GM18517 (cell line): ENCODE measurements around the gene IGLL5.

Experiments used
- ATAC-seq: cut with Tn5 transposase; IDR thresholded peaks from one replicate; pipeline ENCODE4 v1.9.1; 2021; ENCODE audit warnings: mild to moderate bottlenecking, moderate library complexity; ENCODE audit not compliant: unreplicated experiment

Gene IGLL5

DNA sequence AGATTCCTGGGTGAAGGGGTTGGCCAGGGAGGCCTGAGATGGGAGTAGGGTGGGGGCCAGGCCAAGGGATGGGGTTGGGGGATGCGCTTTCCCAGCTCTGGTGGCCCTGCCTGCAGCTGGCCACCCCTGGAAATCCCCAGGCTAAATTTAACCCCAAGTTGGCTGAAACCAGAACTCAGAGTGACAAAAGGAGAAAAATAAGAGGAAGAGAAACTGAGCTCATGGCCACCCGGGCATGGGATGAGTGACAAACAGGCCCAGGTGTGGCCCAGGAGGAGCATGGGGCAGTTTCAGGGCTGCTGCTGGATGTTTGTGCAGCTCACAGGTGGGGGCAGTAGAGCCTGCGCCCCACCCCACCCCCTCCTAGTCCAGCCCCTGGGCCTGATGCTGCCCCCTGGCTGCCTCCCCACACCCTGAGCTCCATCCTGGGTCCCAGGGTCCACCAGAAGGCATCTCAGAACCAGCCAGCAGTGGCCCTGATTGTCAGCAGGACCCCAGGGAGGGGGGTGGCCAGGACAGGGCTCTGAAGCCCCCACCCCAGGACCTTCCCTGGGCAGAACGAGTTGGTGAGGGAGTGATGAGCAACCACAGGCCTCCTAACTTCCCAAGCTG lies 48.0 kb downstream of the IGLL5 start:
- peak; percentile 90 for ATAC-seq

GRCh38 chr22:22936180-22936914 lies 48.7 kb downstream of the IGLL5 start:
- no peak for ATAC-seq

DNA sequence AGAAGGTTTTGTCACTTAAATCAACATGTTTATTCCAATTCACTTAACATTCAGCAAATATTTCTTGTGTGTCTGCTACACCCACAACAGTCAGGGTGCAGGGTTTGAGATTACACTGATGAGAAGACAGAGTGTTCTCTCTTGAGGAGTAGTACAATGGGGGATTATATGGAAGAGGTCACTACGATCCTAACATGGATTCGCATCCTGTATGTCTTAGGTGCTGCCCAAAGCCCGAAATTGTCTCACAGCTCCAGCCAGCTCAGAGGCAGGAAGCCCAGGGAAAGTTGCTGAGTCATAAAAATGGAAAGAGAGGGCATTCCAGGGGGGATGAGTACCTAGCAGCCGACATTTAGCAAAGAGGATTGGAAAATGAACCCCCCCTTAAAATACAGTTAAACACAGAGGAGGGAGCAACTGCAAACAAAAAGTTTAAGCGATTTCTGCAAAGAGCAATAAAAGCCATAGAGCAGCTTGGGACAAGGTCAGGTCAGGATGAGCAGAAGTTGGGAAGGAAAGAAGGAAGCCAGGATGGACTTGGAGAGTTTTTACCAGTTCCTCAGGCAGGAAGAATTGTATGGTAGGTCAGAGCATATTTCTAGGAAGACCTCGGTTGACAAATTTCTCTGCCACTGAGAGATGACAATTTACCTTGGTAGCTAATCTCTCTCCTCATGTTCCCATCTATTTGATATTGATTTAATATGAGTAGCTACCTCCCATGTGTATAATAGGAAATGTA lies 49.5 kb downstream of the IGLL5 start:
- no peak for ATAC-seq

DNA sequence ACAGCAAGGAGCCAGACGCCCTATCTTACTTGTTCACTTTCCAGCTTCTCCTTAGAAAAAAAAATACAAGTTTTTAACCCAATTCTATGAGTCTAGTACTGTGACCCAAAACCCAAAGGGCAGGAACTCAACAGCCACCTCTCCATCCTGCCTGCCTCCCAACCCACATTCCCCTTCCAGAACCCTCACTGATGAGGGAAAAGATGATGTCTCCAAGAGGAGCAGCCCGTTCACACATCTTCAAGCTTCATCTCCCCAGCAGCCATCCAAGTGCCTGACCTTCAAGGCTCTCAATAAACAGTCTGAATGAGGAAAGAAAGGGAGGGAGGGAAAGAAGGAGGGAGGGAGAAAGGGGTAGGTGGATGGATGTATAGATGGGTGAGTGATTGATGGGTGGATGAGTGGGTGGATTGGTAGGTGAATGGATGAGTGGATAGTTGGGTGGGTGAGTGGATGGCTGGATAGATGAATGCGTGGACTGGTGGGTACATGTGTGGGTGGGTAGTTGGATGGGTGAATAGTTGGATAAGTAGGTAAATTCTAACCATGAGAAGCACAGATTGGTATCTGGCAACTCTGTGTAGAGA lies 50.4 kb downstream of the IGLL5 start:
- ATAC-seq = no peak

DNA sequence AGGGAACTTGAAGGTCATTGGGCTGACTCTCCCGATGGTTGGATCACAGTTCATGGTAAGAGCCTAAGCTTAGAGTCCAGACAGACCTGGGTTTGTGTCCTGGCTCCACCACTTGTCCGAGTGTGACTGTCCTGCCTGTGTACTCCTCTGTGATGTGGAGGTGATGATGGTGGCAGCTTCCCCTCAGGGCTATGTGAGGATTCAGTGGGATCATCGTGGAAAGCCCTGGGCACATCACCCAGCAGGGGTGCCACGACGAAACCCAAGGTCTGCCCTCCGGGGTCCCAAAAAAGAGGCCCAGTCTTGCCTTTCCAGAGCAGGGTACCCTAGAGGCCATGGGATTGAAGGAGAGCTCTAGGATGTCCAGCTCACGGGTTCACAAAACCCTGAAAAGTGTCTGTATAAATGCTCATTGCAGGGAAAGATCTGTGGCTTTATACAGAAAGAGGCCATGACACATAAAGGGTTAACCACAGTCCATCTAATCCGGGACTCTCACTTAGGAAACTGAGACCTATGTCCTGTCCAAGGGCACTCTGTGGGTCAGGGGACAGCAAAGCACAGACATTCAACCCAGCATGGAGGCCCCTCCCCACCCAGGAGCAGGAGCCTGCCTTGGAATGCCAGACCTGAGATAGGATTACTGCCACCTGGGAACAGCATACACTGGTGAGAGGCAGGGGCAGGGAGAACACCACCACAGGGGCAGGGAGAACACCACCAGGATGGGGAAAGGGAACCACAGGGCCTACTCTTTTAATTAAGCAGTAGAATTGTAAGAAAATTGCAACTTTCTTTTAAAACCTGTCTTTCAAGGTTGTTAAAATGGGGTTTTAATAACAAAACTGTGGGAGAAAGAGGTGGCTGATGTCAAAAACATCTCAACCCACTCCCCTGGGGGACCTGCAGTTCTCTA lies 51.3 kb downstream of the IGLL5 start:
- ATAC-seq = no peak

GRCh38 chr22:22939588-22940368 lies 52.2 kb downstream of the IGLL5 start:
- ATAC-seq = no peak

DNA sequence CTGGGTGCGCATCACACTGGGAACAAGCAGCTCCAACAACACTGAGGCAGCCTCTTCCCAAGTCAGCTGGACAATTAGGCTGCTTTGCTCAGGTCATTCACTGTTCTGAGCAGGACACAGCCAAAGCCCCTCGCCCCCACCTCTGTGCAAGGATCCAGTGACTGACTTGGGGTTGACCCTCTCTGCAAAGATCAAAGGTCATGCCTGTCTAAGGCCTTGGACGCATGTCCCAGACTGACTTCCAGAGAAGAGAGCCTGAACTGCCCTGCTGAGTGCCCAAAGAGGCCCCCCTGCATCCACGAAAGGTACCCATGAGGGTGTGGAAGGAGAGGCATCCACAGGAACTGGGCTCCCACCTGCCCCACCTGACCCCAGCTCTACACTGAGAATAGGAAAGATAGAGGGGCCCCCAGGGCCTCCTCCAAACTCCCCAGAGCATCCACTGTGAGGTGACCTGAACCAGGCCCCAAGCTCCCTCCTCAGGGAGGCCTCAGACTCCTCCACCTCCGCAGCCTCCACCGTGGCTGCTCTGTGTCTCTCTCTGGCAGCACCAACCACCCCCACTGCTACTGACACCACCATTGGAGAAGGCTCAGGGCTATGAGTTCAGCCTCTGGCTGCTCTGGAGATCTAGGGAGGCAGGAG lies 53.5 kb downstream of the IGLL5 start:
- ATAC-seq = no peak

- no peak for ATAC-seq
Observed at GRCh38 chr22:22941831-22942510, 54.4 kb downstream of the IGLL5 start.

- no peak for ATAC-seq
Observed at GRCh38 chr22:22942511-22943329, 55.1 kb downstream of the IGLL5 start.

GRCh38 chr22:22943521-22944267 lies 56.1 kb downstream of the IGLL5 start:
- no peak for ATAC-seq

GRCh38 chr22:22944268-22944985 lies 56.8 kb downstream of the IGLL5 start:
- ATAC-seq = no peak

DNA sequence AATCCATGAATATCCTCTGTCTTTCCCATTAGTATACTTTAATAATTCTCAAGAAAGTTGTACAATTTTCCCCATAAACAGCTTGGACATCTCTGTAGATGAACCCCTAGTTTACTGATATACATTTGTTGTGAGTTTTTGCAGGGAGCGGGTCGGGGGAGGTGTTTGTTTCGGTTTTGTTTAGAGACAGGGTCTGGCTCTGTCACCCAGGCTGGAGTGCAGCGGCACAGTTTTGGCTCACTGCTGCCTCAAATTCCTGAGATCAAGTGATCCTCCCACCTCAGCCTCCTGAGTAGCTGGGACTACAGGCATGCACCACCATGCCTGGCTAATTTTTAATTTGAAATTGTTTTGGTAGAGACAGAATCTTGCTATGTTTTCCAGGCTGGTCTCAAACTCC lies 57.6 kb downstream of the IGLL5 start:
- no peak for ATAC-seq
